HL-60 (cell line): ENCODE measurements around the gene MEIOSIN.
A peak's percentile ranks its signal among the peaks of the same experiment; 100 is the strongest.

Experiments
- DNase-seq, 2 experiments: peaks; one replicate each; pipeline ENCODE4 v3.0.0-alpha.2; 2010 to 2020; ENCODE audit warnings: low read depth in 1 of 2, low spot score in 1 of 2
- H3K27ac ChIP-seq: fragments of 250-450 bp; sonication (Bioruptor Pico); replicated peaks from 2 replicates; pipeline ENCODE4 v1.5.1; 2020; ENCODE audit warnings: mild to moderate bottlenecking, moderate library complexity
- H3K27me3 ChIP-seq: fragments of 250-450 bp; sonication (Bioruptor Pico); 2 replicates; pipeline ENCODE4 v1.5.1; 2021; ENCODE audit warnings: mild to moderate bottlenecking, moderate library complexity; ENCODE audit not compliant: insufficient read depth, poor library complexity, severe bottlenecking
- H3K4me3 ChIP-seq: replicated peaks from 2 replicates; pipeline ENCODE4 v1.5.1; 2011; ENCODE audit warnings: mild to moderate bottlenecking, control low read depth, low read length; ENCODE audit not compliant: insufficient read depth
- CTCF ChIP-seq: IDR thresholded peaks from one replicate; pipeline ENCODE4 v1.5.1; 2011; ENCODE audit warnings: low read length, control low read depth, inconsistent platforms; ENCODE audit not compliant: insufficient read depth
- GABPA ChIP-seq: IDR thresholded peaks from 2 replicates; pipeline ENCODE4 v1.6.1; 2012; ENCODE audit warnings: low read depth
- POLR2AphosphoS5 ChIP-seq: IDR thresholded peaks from 2 replicates; pipeline ENCODE4 v1.6.1; 2012; ENCODE audit warnings: low read depth
- REST ChIP-seq: IDR thresholded peaks from 2 replicates; pipeline ENCODE4 v1.6.1; 2012; ENCODE audit warnings: low read depth; ENCODE audit not compliant: insufficient replicate concordance
- SPI1 ChIP-seq: IDR thresholded peaks from 2 replicates; pipeline ENCODE4 v1.6.1; 2012; ENCODE audit warnings: low read depth, mild to moderate bottlenecking, borderline replicate concordance

MEIOSIN gene

GRCh38 chr19:45772130-45772840, 39.0 kb downstream of the MEIOSIN start:
- TF ChIP-seq SPI1: no peak
- no peak for TF ChIP-seq GABPA
- no peak for TF ChIP-seq REST
- TF ChIP-seq POLR2AphosphoS5: no peak
- TF ChIP-seq CTCF: no peak
- DNase-seq: peak in 1 of 2 experiments; percentile 32
- no peak overlapping the region for H3K27ac ChIP-seq
- H3K27me3 ChIP-seq: peaks cover 42% of the 10 kb centered on the region
- no peak overlapping the region for H3K4me3 ChIP-seq

- no peak for TF ChIP-seq GABPA
- no peak for TF ChIP-seq REST
- no peak for TF ChIP-seq CTCF
- TF ChIP-seq SPI1: no peak
- TF ChIP-seq POLR2AphosphoS5: no peak
- H3K4me3 ChIP-seq: no peak overlapping the region
- H3K27ac ChIP-seq: no peak overlapping the region
- peaks cover 40% of the 10 kb centered on the region for H3K27me3 ChIP-seq
- DNase-seq: no peak
These were observed 39.7 kb downstream of the MEIOSIN start for GRCh38 chr19:45772912-45773311.

DNA sequence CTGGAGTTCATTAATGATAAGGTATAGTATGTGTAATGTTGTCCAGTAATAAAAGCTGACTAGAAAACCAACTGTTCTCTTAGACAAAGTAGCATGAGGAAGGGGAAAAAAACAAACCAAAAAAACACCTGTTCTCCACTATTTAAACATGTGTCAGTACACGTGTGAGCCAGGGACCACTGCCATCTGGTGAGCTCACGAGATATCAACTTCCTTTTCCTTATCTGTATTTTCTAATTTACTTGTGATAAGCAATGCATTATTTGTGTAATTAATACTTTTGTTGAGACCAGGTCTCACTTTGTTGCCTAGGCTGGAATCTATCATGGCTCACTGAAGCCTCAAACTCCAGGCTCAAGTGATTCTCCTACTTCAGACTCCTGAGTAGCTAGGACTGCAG, 40.1 kb downstream of the MEIOSIN start:
- H3K27ac ChIP-seq: no peak overlapping the region
- TF ChIP-seq CTCF (no peak), SPI1 (no peak), GABPA (no peak), REST (no peak), POLR2AphosphoS5 (no peak)
- no peak for DNase-seq
- H3K4me3 ChIP-seq: no peak overlapping the region
- H3K27me3 ChIP-seq: peaks cover 40% of the 10 kb centered on the region
